Uterus (tissue), 4 donors: ENCODE results near the gene CKB. TPM values are rescaled to one million over a fixed set of nuclear protein-coding genes. Genes with fewer than 3 reads are reported as not detected.

Experiments
- DNase-seq, 2 donors: peaks; one replicate each; pipeline ENCODE4 v3.0.0-alpha.2; 2019 to 2020
- H3K27ac ChIP-seq, 2 donors: fragments of 200-600 bp; sonication (generic); 1 replicate in 1 of 2; 2 replicates in 1 of 2; pipeline ENCODE4 v1.5.1; 2016 to 2018
- H3K27me3 ChIP-seq, 2 donors: fragments of 200-600 bp; sonication (generic); one replicate each; pipeline ENCODE4 v1.5.1; 2018 to 2019; ENCODE audit warnings: control low read depth in 1 of 2
- H3K36me3 ChIP-seq, 2 donors: fragments of 200-600 bp; sonication (generic); one replicate each; pipeline ENCODE4 v1.5.1; 2019; ENCODE audit warnings: control low read depth in 1 of 2
- H3K4me1 ChIP-seq, 2 donors: fragments of 200-600 bp; sonication (generic); one replicate each; pipeline ENCODE4 v1.5.1; 2018 to 2019; ENCODE audit warnings: control low read depth in 1 of 2
- H3K4me3 ChIP-seq, 2 donors: fragments of 200-600 bp; sonication (generic); 1 replicate in 1 of 2; 2 replicates in 1 of 2; pipeline ENCODE4 v1.5.1; 2018 to 2019; ENCODE audit warnings: mild to moderate bottlenecking in 1 of 2
- H3K9me3 ChIP-seq, 2 donors: fragments of 200-600 bp; sonication (generic); one replicate each; pipeline ENCODE4 v1.5.1; 2019; ENCODE audit warnings: control low read depth in 1 of 2
- CTCF ChIP-seq, 4 experiments: fragments of 200-600 bp in 2 of 4; fragments of 450-650 bp in 2 of 4; sonication (generic) in 2 of 4; IDR thresholded peaks; one replicate each; pipeline ENCODE4 v1.5.1; 2016 to 2019; ENCODE audit warnings: antibody characterized with exemption in 4 of 4, mild to moderate bottlenecking in 2 of 4, moderate library complexity in 1 of 4
- POLR2A ChIP-seq, 2 donors: fragments of 450-650 bp; IDR thresholded peaks; one replicate each; pipeline ENCODE4 v1.6.1; 2016; ENCODE audit warnings: antibody characterized with exemption in 2 of 2, mild to moderate bottlenecking in 1 of 2, moderate library complexity in 1 of 2
- intact Hi-C: fragments of 100-400 bp; cut with DNase I; formaldehyde crosslinking; loops from one replicate; pipeline ENCODE4 v1.15.1; 2023; ENCODE audit warnings: low total_unique reads
- total RNA-seq, 4 donors: library from RNA; depleted of rRNA in 3 of 4; stranded (reverse); fragments of >200 nt in 3 of 4; gene quantifications; one replicate each; pipeline versions ENCODE4 v1.1.0 to v1.2.4, GENCODE V29; 2014 to 2023
- donor health status: DM: yes; HTN: yes; CAD: no.

CKB gene
- total RNA-seq, 4 donors from 2014 or later: 96.2 to 291 (median 218) TPM

- TF ChIP-seq POLR2A (IDR thresholded peaks at IDR 0.05): no peak
- no peak for TF ChIP-seq CTCF (IDR thresholded peaks at IDR 0.05)
- no peaks in the 10 kb centered on the region for H3K27me3 ChIP-seq
- peak overlapping the region in 1 of 2 donors; percentile 49 for H3K27ac ChIP-seq
- H3K4me3 ChIP-seq: no peak overlapping the region
- intact Hi-C loops: no loop called here
- no peaks in the 10 kb centered on the region for H3K36me3 ChIP-seq
- no peak for DNase-seq
- peaks cover 0 to 29% of the 10 kb centered on the region in 2 donors for H3K4me1 ChIP-seq
- H3K9me3 ChIP-seq: no peaks in the 10 kb centered on the region
Observed at GRCh38 chr14:103523575-103523954, 935 bp upstream of the CKB start.

- no peaks in the 10 kb centered on the region for H3K27me3 ChIP-seq
- H3K36me3 ChIP-seq: no peaks in the 10 kb centered on the region
- peaks cover 0 to 27% of the 10 kb centered on the region in 2 donors for H3K4me1 ChIP-seq
- H3K9me3 ChIP-seq: no peaks in the 10 kb centered on the region
- intact Hi-C loops: loop anchor here (2.0 kb wide), 1 partner anchor 23 kb away; no protein-coding TSS in a partner anchor
- peak; percentile 56 for DNase-seq
- TF ChIP-seq CTCF (IDR thresholded peaks at IDR 0.05) (no peak), POLR2A (IDR thresholded peaks at IDR 0.05) (no peak)
- H3K27ac ChIP-seq: peak overlapping the region; percentile 82 to 84
- H3K4me3 ChIP-seq: peak overlapping the region; percentile 49 to 51
Observed at GRCh38 chr14:103521951-103522563, 573 bp downstream of the CKB start.

GRCh38 chr14:103521438-103521950, 1.1 kb downstream of the CKB start:
- intact Hi-C loops: loop anchor here (2.0 kb wide), 1 partner anchor 23 kb away; no protein-coding TSS in a partner anchor
- H3K4me1 ChIP-seq: peaks cover 0 to 27% of the 10 kb centered on the region in 2 donors

DNA sequence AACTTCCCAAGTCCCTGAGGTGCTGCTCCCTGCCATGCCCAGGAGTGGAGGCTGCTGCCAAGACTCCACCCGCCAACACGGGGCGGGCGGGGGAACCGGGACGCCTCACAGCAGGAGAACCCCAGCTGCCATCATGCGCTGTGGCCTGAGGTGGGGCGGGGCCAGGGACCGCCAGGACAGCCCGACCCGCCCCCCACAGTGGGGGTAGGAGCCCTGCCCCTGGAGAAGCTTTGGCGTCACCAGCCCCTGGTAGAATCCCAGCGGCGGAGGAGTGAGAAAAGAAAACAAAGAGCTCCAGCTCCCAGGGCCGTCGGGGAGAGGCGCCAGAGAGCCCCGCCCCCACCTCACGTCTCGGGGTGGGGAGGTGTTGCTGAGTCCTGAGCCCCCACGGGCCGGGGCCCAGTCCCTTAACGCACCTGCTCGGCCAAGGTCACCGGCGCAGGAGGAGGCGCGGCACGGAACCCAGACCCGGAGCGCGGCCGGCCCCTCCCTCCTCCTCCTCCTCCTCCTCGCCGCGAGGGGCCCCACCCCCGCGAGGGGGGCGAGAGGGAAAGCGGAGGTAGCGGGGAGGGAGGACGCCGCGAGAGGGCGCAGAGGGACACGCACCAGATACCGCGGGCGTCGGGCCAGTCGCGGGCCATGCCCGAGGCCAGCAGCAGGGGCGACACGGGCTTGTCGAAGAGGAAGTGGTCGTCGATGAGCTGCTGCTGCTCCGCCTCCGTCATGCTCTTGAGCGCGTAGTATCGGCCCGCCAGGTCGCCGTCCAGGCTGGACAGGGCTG, 1.8 kb downstream of the CKB start:
- no peaks in the 10 kb centered on the region for H3K9me3 ChIP-seq
- peak overlapping the region; percentile 49 to 51 for H3K4me3 ChIP-seq
- peak; percentile 84 to 86 for DNase-seq
- peaks cover 0 to 27% of the 10 kb centered on the region in 2 donors for H3K4me1 ChIP-seq
- H3K27ac ChIP-seq: peak overlapping the region; percentile 82 to 84
- intact Hi-C loops: loop anchor here (2.0 kb wide), 1 partner anchor 24 kb away; no protein-coding TSS in a partner anchor
- peak in 1 of 2 donors; percentile 53 for TF ChIP-seq POLR2A (IDR thresholded peaks at IDR 0.05)
- TF ChIP-seq CTCF (IDR thresholded peaks at IDR 0.05): peak; percentile 57 to 77 (median 64)
- no peaks in the 10 kb centered on the region for H3K36me3 ChIP-seq
- no peaks in the 10 kb centered on the region for H3K27me3 ChIP-seq

More at GRCh38 chr14:103521438-103521950, 1.1 kb downstream of the CKB start:
- no peaks in the 10 kb centered on the region for H3K36me3 ChIP-seq
- H3K9me3 ChIP-seq: no peaks in the 10 kb centered on the region
- H3K27ac ChIP-seq: peak overlapping the region; percentile 82 to 84
- DNase-seq: no peak
- TF ChIP-seq CTCF (IDR thresholded peaks at IDR 0.05) (no peak), POLR2A (IDR thresholded peaks at IDR 0.05) (peak in 1 of 2 donors; percentile 27)
- H3K4me3 ChIP-seq: peak overlapping the region; percentile 49 to 51
- no peaks in the 10 kb centered on the region for H3K27me3 ChIP-seq
